ENCODE data around the gene PNPLA5. TPM values are rescaled to one million over a fixed set of nuclear protein-coding genes. Genes with fewer than 3 reads are reported as not detected.

PNPLA5 gene
- total RNA-seq, 3 donors from 2014 or later (not counting 1 experiment from before 2014, with no cell fraction given) = not detected

GRCh38 chr22:43928908-43929307 is 37.1 kb upstream of the PNPLA5 start:
- H3K27me3 ChIP-seq (ENCODE audit: control insufficient read depth, insufficient read depth, low read length) = peaks cover 9% of the 10 kb centered on the region
- peaks cover 6% of the 10 kb centered on the region for H3K4me1 ChIP-seq (ENCODE audit: control insufficient read depth, insufficient read depth, low read length)
- no peaks in the 10 kb centered on the region for H3K36me3 Mint-ChIP-seq
- H3K9me3 Mint-ChIP-seq = no peaks in the 10 kb centered on the region
- no peak for TF ChIP-seq CTCF (IDR thresholded peaks at IDR 0.05)
- DNase-seq = no peak
- H3K4me3 Mint-ChIP-seq = no peak overlapping the region
- 85% methylated on average over 6 of the region's 6 CpGs for WGBS (ENCODE audit: insufficient coverage)
- H3K4me1 Mint-ChIP-seq = peaks cover 0 to 5% of the 10 kb centered on the region in 2 donors
- no peak overlapping the region for H3K4me3 ChIP-seq (ENCODE audit: low read length)
- ATAC-seq = no peak
- no peak overlapping the region for H3K27ac Mint-ChIP-seq
- no peaks in the 10 kb centered on the region for H3K9me3 ChIP-seq (ENCODE audit: control insufficient read depth, insufficient read depth, low read length)
- H3K27ac ChIP-seq (ENCODE audit: low read length) = no peak overlapping the region
- H3K36me3 ChIP-seq (ENCODE audit: control insufficient read depth, insufficient read depth, low read length) = no peaks in the 10 kb centered on the region
- peaks cover 11 to 13% of the 10 kb centered on the region in 2 donors for H3K27me3 Mint-ChIP-seq (ENCODE audit: low read depth in 2 of 2)
- intact Hi-C loops (cut with micrococcal nuclease) = no loop called here

- H3K36me3 ChIP-seq (ENCODE audit: control insufficient read depth, insufficient read depth, low read length) = no peaks in the 10 kb centered on the region
- Mint-ChIP-seq H3K4me1 (peaks cover 0 to 8% of the 10 kb centered on the region in 2 donors), H3K36me3 (no peaks in the 10 kb centered on the region), H3K9me3 (no peaks in the 10 kb centered on the region), H3K4me3 (no peak overlapping the region), H3K27me3 (ENCODE audit: low read depth in 2 of 2) (peaks cover 11 to 13% of the 10 kb centered on the region in 2 donors), H3K27ac (no peak overlapping the region)
- no peak overlapping the region for H3K27ac ChIP-seq (ENCODE audit: low read length)
- no peak for TF ChIP-seq CTCF (IDR thresholded peaks at IDR 0.05)
- peaks cover 9% of the 10 kb centered on the region for H3K27me3 ChIP-seq (ENCODE audit: control insufficient read depth, insufficient read depth, low read length)
- peaks cover 8% of the 10 kb centered on the region for H3K4me1 ChIP-seq (ENCODE audit: control insufficient read depth, insufficient read depth, low read length)
- WGBS (ENCODE audit: insufficient coverage) = 53% methylated on average over 5 of the region's 5 CpGs
- no peak for ATAC-seq
- no peak for DNase-seq
- H3K4me3 ChIP-seq (ENCODE audit: low read length) = no peak overlapping the region
- H3K9me3 ChIP-seq (ENCODE audit: control insufficient read depth, insufficient read depth, low read length) = no peaks in the 10 kb centered on the region
- intact Hi-C loops (cut with micrococcal nuclease) = no loop called here
Measured at GRCh38 chr22:43928468-43928867, 36.7 kb upstream of the PNPLA5 start.

GRCh38 chr22:43926349-43926710 is 34.5 kb upstream of the PNPLA5 start:
- H3K4me1 ChIP-seq (ENCODE audit: control insufficient read depth, insufficient read depth, low read length) = peaks cover 14% of the 10 kb centered on the region
- Mint-ChIP-seq H3K4me3 (no peak overlapping the region), H3K4me1 (peaks cover 5 to 14% of the 10 kb centered on the region in 2 donors), H3K27me3 (ENCODE audit: low read depth in 2 of 2) (peaks cover 7 to 12% of the 10 kb centered on the region in 2 donors), H3K27ac (no peak overlapping the region), H3K36me3 (no peaks in the 10 kb centered on the region), H3K9me3 (no peaks in the 10 kb centered on the region)
- peaks cover 9% of the 10 kb centered on the region for H3K27me3 ChIP-seq (ENCODE audit: control insufficient read depth, insufficient read depth, low read length)
- ATAC-seq (no peak), DNase-seq (no peak)
- 90% methylated on average over 1 of the region's 1 CpG for WGBS (ENCODE audit: insufficient coverage)
- H3K9me3 ChIP-seq (ENCODE audit: control insufficient read depth, insufficient read depth, low read length) = no peaks in the 10 kb centered on the region
- no peak overlapping the region for H3K4me3 ChIP-seq (ENCODE audit: low read length)
- no peaks in the 10 kb centered on the region for H3K36me3 ChIP-seq (ENCODE audit: control insufficient read depth, insufficient read depth, low read length)
- H3K27ac ChIP-seq (ENCODE audit: low read length) = no peak overlapping the region
- intact Hi-C loops (cut with micrococcal nuclease) = no loop called here
- TF ChIP-seq CTCF (IDR thresholded peaks at IDR 0.05) = no peak
